Measurements from ENCODE around the gene FIS1. TPM values are rescaled to one million over a fixed set of nuclear protein-coding genes. Genes with fewer than 3 reads are reported as not detected.
"Not testable (repeated sequence)": the region's sequence is repeated elsewhere in the genome, so short reads cannot be mapped to it uniquely, and the experiment has no call there.

The FIS1 gene
- total and polyA plus RNA-seq, 3 experiments from 2014 or later, result 137 to 206 (median 139) TPM

- no peak for DNase-seq
- H3K4me1 Mint-ChIP-seq, result peaks cover 6 to 9% (median 8%) of the 10 kb centered on the region in 3 donors
- Histone ChIP-seq H3K4me1 (ENCODE audit: insufficient read depth, low read length) (peaks cover 5% of the 10 kb centered on the region), H3K36me3 (ENCODE audit: insufficient read depth, low read length) (no peaks in the 10 kb centered on the region), H3K9me3 (ENCODE audit: low read length) (no peaks in the 10 kb centered on the region), H3K27ac (ENCODE audit: low read depth, low read length) (no peak overlapping the region), H3K4me3 (ENCODE audit: low read length) (no peak overlapping the region), H3K27me3 (ENCODE audit: insufficient read depth, low read length, poor library complexity, severe bottlenecking) (no peaks in the 10 kb centered on the region)
- H3K27me3 Mint-ChIP-seq, result peaks cover 13 to 15% of the 10 kb centered on the region in 2 donors
- no peak overlapping the region for H3K4me3 Mint-ChIP-seq
- ChIA-PET POLR2A (no interaction called here), CTCF (interaction anchor here (6.4 kb wide), 1 partner anchor 13 kb away, joined by 31 read pairs; no protein-coding TSS in a partner anchor)
- H3K27ac Mint-ChIP-seq, result no peak overlapping the region
- H3K36me3 Mint-ChIP-seq, result peaks cover 6 to 36% (median 6%) of the 10 kb centered on the region in 3 donors
- no peaks in the 10 kb centered on the region for H3K9me3 Mint-ChIP-seq
These were observed 38.2 kb downstream of the FIS1 start for GRCh38 chr7:101206665-101207042.

GRCh38 chr7:101205901-101206664 is 38.8 kb downstream of the FIS1 start:
- Histone ChIP-seq H3K4me1 (ENCODE audit: insufficient read depth, low read length) (peaks cover 5% of the 10 kb centered on the region), H3K9me3 (ENCODE audit: low read length) (no peaks in the 10 kb centered on the region), H3K36me3 (ENCODE audit: insufficient read depth, low read length) (no peaks in the 10 kb centered on the region), H3K4me3 (ENCODE audit: low read length) (no peak overlapping the region), H3K27me3 (ENCODE audit: insufficient read depth, low read length, poor library complexity, severe bottlenecking) (no peaks in the 10 kb centered on the region), H3K27ac (ENCODE audit: low read depth, low read length) (no peak overlapping the region)
- Mint-ChIP-seq H3K27me3 (peaks cover 15 to 18% of the 10 kb centered on the region in 2 donors), H3K4me3 (no peak overlapping the region), H3K27ac (no peak overlapping the region), H3K4me1 (peaks cover 6 to 10% (median 8%) of the 10 kb centered on the region in 3 donors), H3K36me3 (peaks cover 6 to 31% (median 6%) of the 10 kb centered on the region in 3 donors), H3K9me3 (no peaks in the 10 kb centered on the region)
- ChIA-PET CTCF (interaction anchor here (6.4 kb wide), 1 partner anchor 13 kb away, joined by 31 read pairs; no protein-coding TSS in a partner anchor), POLR2A (no interaction called here)
- no peak for DNase-seq

- DNase-seq; H3K27ac ChIP-seq (ENCODE audit: low read depth, low read length); POLR2A ChIA-PET; H3K4me1 ChIP-seq (ENCODE audit: insufficient read depth, low read length); H3K4me3 ChIP-seq (ENCODE audit: low read length); H3K9me3 Mint-ChIP-seq; H3K36me3 ChIP-seq (ENCODE audit: insufficient read depth, low read length); H3K9me3 ChIP-seq (ENCODE audit: low read length); H3K27me3 ChIP-seq (ENCODE audit: insufficient read depth, low read length, poor library complexity, severe bottlenecking): not testable (repeated sequence)
- Mint-ChIP-seq H3K27ac (peak overlapping the region in 2 of 8 donors; percentile 63 to 64), H3K27me3 (peaks cover 23 to 29% of the 10 kb centered on the region in 2 donors), H3K4me3 (peak overlapping the region in 6 of 7 donors; percentile 27 to 74 (median 60)), H3K36me3 (peaks cover 3 to 18% (median 6%) of the 10 kb centered on the region in 3 donors), H3K4me1 (peaks cover 8 to 14% (median 9%) of the 10 kb centered on the region in 3 donors)
- CTCF ChIA-PET, result interaction anchor here (1.6 to 6.4 kb wide), 2 partner anchors 11 to 60 kb away, joined by 5 to 31 read pairs; no protein-coding TSS in a partner anchor
These were observed 40.8 kb downstream of the FIS1 start for GRCh38 chr7:101203740-101204738.

GRCh38 chr7:101202603-101202918 is 42.3 kb downstream of the FIS1 start:
- Mint-ChIP-seq H3K9me3 (no peaks in the 10 kb centered on the region), H3K27me3 (peaks cover 23 to 34% of the 10 kb centered on the region in 2 donors), H3K4me3 (peak overlapping the region in 1 of 7 donors; percentile 13), H3K27ac (no peak overlapping the region), H3K36me3 (peaks cover 0 to 9% (median 6%) of the 10 kb centered on the region in 3 donors), H3K4me1 (peaks cover 8 to 14% (median 9%) of the 10 kb centered on the region in 3 donors)
- Histone ChIP-seq H3K27me3 (ENCODE audit: insufficient read depth, low read length, poor library complexity, severe bottlenecking) (no peaks in the 10 kb centered on the region), H3K27ac (ENCODE audit: low read depth, low read length) (no peak overlapping the region), H3K4me3 (ENCODE audit: low read length) (no peak overlapping the region), H3K36me3 (ENCODE audit: insufficient read depth, low read length) (no peaks in the 10 kb centered on the region), H3K9me3 (ENCODE audit: low read length) (no peaks in the 10 kb centered on the region), H3K4me1 (ENCODE audit: insufficient read depth, low read length) (peaks cover 5% of the 10 kb centered on the region)
- ChIA-PET CTCF (interaction anchor here (1.2 to 6.4 kb wide), 3 partner anchors 9 to 80 kb away, joined by 4 to 31 read pairs (median 5); no protein-coding TSS in a partner anchor), POLR2A (no interaction called here)
- DNase-seq, result no peak

- POLR2A ChIA-PET, result interaction anchor here (0.6 kb wide), 1 partner anchor 16 kb away, joined by 3 read pairs; no protein-coding TSS in a partner anchor
These were observed 42.9 kb downstream of the FIS1 start for GRCh38 chr7:101201695-101202602.

GRCh38 chr7:101200862-101201599 is 43.9 kb downstream of the FIS1 start, which contains the start of gene MOGAT3:
Gene MOGAT3 (minus strand): TSS chr7:101201036. CDS start chr7:101200854, 182 bp downstream.
- H3K27me3 Mint-ChIP-seq, result peaks cover 23 to 42% of the 10 kb centered on the region in 2 donors
- no peaks in the 10 kb centered on the region for H3K27me3 ChIP-seq (ENCODE audit: insufficient read depth, low read length, poor library complexity, severe bottlenecking)
- peaks cover 8 to 14% (median 9%) of the 10 kb centered on the region in 3 donors for H3K4me1 Mint-ChIP-seq
- DNase-seq, result no peak
- peaks cover 5% of the 10 kb centered on the region for H3K4me1 ChIP-seq (ENCODE audit: insufficient read depth, low read length)
- ChIA-PET POLR2A (no interaction called here), CTCF (interaction anchor here (6.4 kb wide), 1 partner anchor 8 kb away, joined by 31 read pairs; no protein-coding TSS in a partner anchor)
- H3K4me3 Mint-ChIP-seq, result peak within 1 kb of the TSS in 3 of 7 donors; percentile 50 to 79 (median 59)
- peak within 1 kb of the TSS in 2 of 8 donors; percentile 24 to 71 for H3K27ac Mint-ChIP-seq
- H3K27ac ChIP-seq (ENCODE audit: low read depth, low read length), result no peak within 1 kb of the TSS
- H3K4me3 ChIP-seq (ENCODE audit: low read length), result no peak within 1 kb of the TSS
- no peaks in the 10 kb centered on the region for H3K9me3 ChIP-seq (ENCODE audit: low read length)
- H3K9me3 Mint-ChIP-seq, result no peaks in the 10 kb centered on the region
- H3K36me3 Mint-ChIP-seq, result peaks cover 0 to 3% (median 1%) of the 10 kb centered on the region in 3 donors
- no peaks in the 10 kb centered on the region for H3K36me3 ChIP-seq (ENCODE audit: insufficient read depth, low read length)

More at GRCh38 chr7:101201695-101202602, 42.9 kb downstream of the FIS1 start:
- Histone ChIP-seq H3K4me3 (ENCODE audit: low read length) (no peak overlapping the region), H3K27me3 (ENCODE audit: insufficient read depth, low read length, poor library complexity, severe bottlenecking) (no peaks in the 10 kb centered on the region), H3K27ac (ENCODE audit: low read depth, low read length) (no peak overlapping the region), H3K4me1 (ENCODE audit: insufficient read depth, low read length) (peaks cover 5% of the 10 kb centered on the region), H3K36me3 (ENCODE audit: insufficient read depth, low read length) (no peaks in the 10 kb centered on the region), H3K9me3 (ENCODE audit: low read length) (no peaks in the 10 kb centered on the region)
- H3K9me3 Mint-ChIP-seq, result no peaks in the 10 kb centered on the region
- DNase-seq, result no peak
- H3K27ac Mint-ChIP-seq, result no peak overlapping the region
- H3K27me3 Mint-ChIP-seq, result peaks cover 23 to 38% of the 10 kb centered on the region in 2 donors
- H3K4me1 Mint-ChIP-seq, result peaks cover 8 to 14% (median 9%) of the 10 kb centered on the region in 3 donors
- peaks cover 0 to 8% (median 6%) of the 10 kb centered on the region in 3 donors for H3K36me3 Mint-ChIP-seq
- H3K4me3 Mint-ChIP-seq, result peak overlapping the region in 3 of 7 donors; percentile 25 to 59 (median 56)
- CTCF ChIA-PET, result interaction anchor here (1.2 to 6.4 kb wide), 3 partner anchors 9 to 81 kb away, joined by 4 to 31 read pairs (median 5); no protein-coding TSS in a partner anchor
